ENCODE results near the gene DICER1. TPM values are rescaled to one million over a fixed set of nuclear protein-coding genes. Genes with fewer than 3 reads are reported as not detected.

The DICER1 gene
- polyA plus RNA-seq, 1 donor (not counting 4 experiments of a cell fraction or from before 2014, with no cell fraction given): 31.6 TPM

- Histone ChIP-seq H3K9me1 (ENCODE audit: control insufficient read depth, extremely low read depth, insufficient read depth, low read length) (no peaks in the 10 kb centered on the region), H3K9me3 (ENCODE audit: control insufficient read depth, low read depth, low read length) (no peaks in the 10 kb centered on the region), H3K4me2 (ENCODE audit: control insufficient read depth, extremely low read depth, insufficient read depth, low read depth, low read length) (no peak overlapping the region), H3K79me2 (ENCODE audit: control insufficient read depth, insufficient read depth, low read length) (peaks cover 79% of the 10 kb centered on the region), H2AFZ (ENCODE audit: control insufficient read depth, low read length) (no peak overlapping the region), H3K27me3 (ENCODE audit: control insufficient read depth, extremely low read depth, insufficient read depth, low read length) (no peaks in the 10 kb centered on the region), H3K9ac (ENCODE audit: control insufficient read depth, extremely low read depth, insufficient read depth, low read length) (no peak overlapping the region), H4K20me1 (ENCODE audit: control insufficient read depth, extremely low read depth, insufficient read depth, low read length) (no peaks in the 10 kb centered on the region), H3K36me3 (ENCODE audit: control insufficient read depth in 2 of 2, extremely low read depth in 1 of 2, insufficient read depth in 2 of 2, low read length in 2 of 2) (no peaks in the 10 kb centered on the region), H3K4me3 (ENCODE audit: control insufficient read depth in 2 of 3, extremely low read depth in 1 of 3, insufficient read depth in 2 of 3, low read depth in 1 of 3, low read length in 3 of 3) (no peak overlapping the region), H3K4me1 (ENCODE audit: control insufficient read depth, extremely low read depth, insufficient read depth, low read length) (peaks cover 21% of the 10 kb centered on the region), H3K27ac (ENCODE audit: control insufficient read depth, insufficient read depth, low read length) (no peak overlapping the region)
- no peak for DNase-seq (ENCODE audit: low read depth, low spot score)
- no peak for TF ChIP-seq EZH2 (IDR thresholded peaks at IDR 0.05; ENCODE audit: low read length)
- TF ChIP-seq, protein P1, sequence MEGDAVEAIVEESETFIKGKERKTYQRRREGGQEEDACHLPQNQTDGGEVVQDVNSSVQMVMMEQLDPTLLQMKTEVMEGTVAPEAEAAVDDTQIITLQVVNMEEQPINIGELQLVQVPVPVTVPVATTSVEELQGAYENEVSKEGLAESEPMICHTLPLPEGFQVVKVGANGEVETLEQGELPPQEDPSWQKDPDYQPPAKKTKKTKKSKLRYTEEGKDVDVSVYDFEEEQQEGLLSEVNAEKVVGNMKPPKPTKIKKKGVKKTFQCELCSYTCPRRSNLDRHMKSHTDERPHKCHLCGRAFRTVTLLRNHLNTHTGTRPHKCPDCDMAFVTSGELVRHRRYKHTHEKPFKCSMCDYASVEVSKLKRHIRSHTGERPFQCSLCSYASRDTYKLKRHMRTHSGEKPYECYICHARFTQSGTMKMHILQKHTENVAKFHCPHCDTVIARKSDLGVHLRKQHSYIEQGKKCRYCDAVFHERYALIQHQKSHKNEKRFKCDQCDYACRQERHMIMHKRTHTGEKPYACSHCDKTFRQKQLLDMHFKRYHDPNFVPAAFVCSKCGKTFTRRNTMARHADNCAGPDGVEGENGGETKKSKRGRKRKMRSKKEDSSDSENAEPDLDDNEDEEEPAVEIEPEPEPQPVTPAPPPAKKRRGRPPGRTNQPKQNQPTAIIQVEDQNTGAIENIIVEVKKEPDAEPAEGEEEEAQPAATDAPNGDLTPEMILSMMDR (optimal IDR thresholded peaks at IDR 0.05 in 1 of 3, IDR thresholded peaks at IDR 0.05 in 1 of 3, conservative IDR thresholded peaks at IDR 0.05 in 1 of 3; ENCODE audit: extremely low read depth in 1 of 3, insufficient read depth in 2 of 3, low read length in 3 of 3): no peak
- dilution Hi-C loops (cut with MboI; ENCODE audit: extremely low pct_ligation_motif_present, low sequenced_read_pairs): no loop called here
- FAIRE-seq: no peak
Observed at GRCh38 chr14:95142208-95142607, 15.1 kb downstream of the DICER1 start.

DNA sequence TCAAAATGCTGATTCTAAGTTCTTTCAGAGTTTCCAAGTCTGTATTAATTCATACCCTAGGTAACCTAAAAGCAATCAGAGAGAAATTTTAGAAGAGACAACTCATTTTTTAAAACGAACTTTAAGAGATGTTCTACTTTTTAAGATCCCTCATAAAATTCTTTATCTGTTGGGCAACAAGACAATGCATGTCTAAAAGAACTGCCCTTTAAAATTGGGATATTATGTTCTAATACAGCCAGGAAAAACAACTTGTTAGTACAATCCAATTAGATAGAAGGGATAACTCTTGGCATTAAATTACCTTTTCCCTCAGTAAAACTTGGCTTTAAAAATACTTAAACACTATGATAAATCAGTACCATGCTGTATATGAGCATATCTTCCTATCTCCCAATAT, 15.6 kb downstream of the DICER1 start:
- H3K9me1 ChIP-seq (ENCODE audit: control insufficient read depth, extremely low read depth, insufficient read depth, low read length): no peaks in the 10 kb centered on the region
- H3K27ac ChIP-seq (ENCODE audit: control insufficient read depth, insufficient read depth, low read length): no peak overlapping the region
- no peak overlapping the region for H3K4me2 ChIP-seq (ENCODE audit: control insufficient read depth, extremely low read depth, insufficient read depth, low read depth, low read length)
- H3K4me3 ChIP-seq (ENCODE audit: control insufficient read depth in 2 of 3, extremely low read depth in 1 of 3, insufficient read depth in 2 of 3, low read depth in 1 of 3, low read length in 3 of 3): no peak overlapping the region
- H3K9ac ChIP-seq (ENCODE audit: control insufficient read depth, extremely low read depth, insufficient read depth, low read length): no peak overlapping the region
- H3K27me3 ChIP-seq (ENCODE audit: control insufficient read depth, extremely low read depth, insufficient read depth, low read length): no peaks in the 10 kb centered on the region
- no peaks in the 10 kb centered on the region for H3K9me3 ChIP-seq (ENCODE audit: control insufficient read depth, low read depth, low read length)
- H3K4me1 ChIP-seq (ENCODE audit: control insufficient read depth, extremely low read depth, insufficient read depth, low read length): peaks cover 17% of the 10 kb centered on the region
- TF ChIP-seq EZH2 (IDR thresholded peaks at IDR 0.05; ENCODE audit: low read length): no peak
- TF ChIP-seq, protein P1 (optimal IDR thresholded peaks at IDR 0.05 in 1 of 3, IDR thresholded peaks at IDR 0.05 in 1 of 3, conservative IDR thresholded peaks at IDR 0.05 in 1 of 3; ENCODE audit: extremely low read depth in 1 of 3, insufficient read depth in 2 of 3, low read length in 3 of 3): no peak
- H2AFZ ChIP-seq (ENCODE audit: control insufficient read depth, low read length): no peak overlapping the region
- DNase-seq (ENCODE audit: low read depth, low spot score): no peak
- dilution Hi-C loops (cut with MboI; ENCODE audit: extremely low pct_ligation_motif_present, low sequenced_read_pairs): no loop called here
- H3K36me3 ChIP-seq (ENCODE audit: control insufficient read depth in 2 of 2, extremely low read depth in 1 of 2, insufficient read depth in 2 of 2, low read length in 2 of 2): no peaks in the 10 kb centered on the region
- FAIRE-seq: no peak
- no peaks in the 10 kb centered on the region for H4K20me1 ChIP-seq (ENCODE audit: control insufficient read depth, extremely low read depth, insufficient read depth, low read length)
- H3K79me2 ChIP-seq (ENCODE audit: control insufficient read depth, insufficient read depth, low read length): peaks cover 79% of the 10 kb centered on the region
